Measurements from ENCODE around the gene C19orf81.

The C19orf81 gene

GRCh38 chr19:50708179-50708879, 59.1 kb downstream of the C19orf81 start:
- TF ChIP-seq FOXM1 (IDR thresholded peaks at IDR 0.05; ENCODE audit: borderline replicate concordance) (no peak), LEF1 (IDR thresholded peaks at IDR 0.05; ENCODE audit: borderline replicate concordance) (no peak), L3MBTL2 (conservative IDR thresholded peaks at IDR 0.05) (no peak), NFRKB (IDR thresholded peaks at IDR 0.05) (no peak), SUZ12 (IDR thresholded peaks at IDR 0.05) (no peak), SP1 (IDR thresholded peaks at IDR 0.05) (no peak), HDGF (IDR thresholded peaks at IDR 0.05; ENCODE audit: borderline replicate concordance) (no peak), ZNF384 (IDR thresholded peaks at IDR 0.05) (no peak), FOXK2 (IDR thresholded peaks at IDR 0.05) (no peak), ARNT (IDR thresholded peaks at IDR 0.05) (no peak), ELF4 (IDR thresholded peaks at IDR 0.05) (no peak), FOXA1 (IDR thresholded peaks at IDR 0.05) (no peak), PKNOX1 (IDR thresholded peaks at IDR 0.05) (no peak), CTBP1 (IDR thresholded peaks at IDR 0.05; ENCODE audit: borderline replicate concordance) (no peak), BHLHE40 (IDR thresholded peaks at IDR 0.05; ENCODE audit: borderline replicate concordance) (no peak), TARDBP (IDR thresholded peaks at IDR 0.05) (no peak)
- no peak for DNase-seq (ENCODE audit: extremely low spot score)
- ChIA-PET CTCF (interaction anchor here (0.5 kb wide), 1 partner anchor 84 kb away, joined by 3 read pairs; no protein-coding TSS in a partner anchor), POLR2A (no interaction called here)
